CD4-positive, alpha-beta T cell treated with Interleukin-12 subunit alpha and Interleukin-12 subunit beta, for 1 hour (primary cell): ENCODE data around the gene MUC5AC.
"Not testable (repeated sequence)": the region's sequence is repeated elsewhere in the genome, so short reads cannot be mapped to it uniquely, and the experiment has no call there.

Experiments used
- DNase-seq: peaks from one replicate; pipeline ENCODE4 v3.0.0-alpha.2; 2020

The MUC5AC gene

DNA sequence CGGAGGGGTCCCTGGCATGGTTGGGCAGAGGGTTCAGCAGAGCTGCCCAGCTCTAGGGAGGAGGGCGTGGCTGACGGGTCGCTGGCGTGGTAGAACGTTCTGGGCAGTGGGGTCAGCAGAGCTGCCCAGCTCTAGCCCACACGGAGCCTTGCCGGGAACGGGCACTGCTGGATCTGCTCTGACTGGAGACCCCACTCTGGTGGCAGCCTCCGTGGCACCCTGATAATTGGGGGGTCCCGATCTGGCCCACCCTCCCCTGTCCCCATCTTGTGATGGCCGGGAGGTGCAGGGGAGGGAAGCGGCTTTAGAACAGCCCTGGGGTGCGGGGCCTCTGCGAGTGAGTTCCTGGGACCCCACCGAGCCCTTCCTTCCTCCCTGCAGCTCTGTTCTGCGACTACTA is 21.9 kb downstream of the MUC5AC start:
- DNase-seq = no peak

DNA sequence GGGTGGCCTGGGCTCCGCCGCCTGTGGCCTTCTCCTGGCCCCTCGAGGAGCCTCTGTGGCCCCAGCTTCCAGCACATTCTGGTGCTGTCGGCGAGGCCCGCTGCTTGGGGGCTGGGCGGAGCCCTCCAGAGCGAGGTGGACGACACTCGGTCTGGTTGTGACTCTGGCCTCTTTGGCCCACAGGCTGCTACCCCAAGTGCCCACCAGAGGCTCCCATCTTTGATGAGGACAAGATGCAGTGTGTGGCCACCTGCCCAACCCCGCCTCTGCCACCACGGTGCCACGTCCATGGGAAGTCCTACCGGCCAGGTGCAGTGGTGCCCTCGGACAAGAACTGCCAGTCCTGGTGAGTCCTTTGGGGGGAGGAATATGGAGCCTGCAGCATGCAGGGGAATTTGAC is 22.4 kb downstream of the MUC5AC start:
- DNase-seq = no peak

GRCh38 chr11:1180947-1181391 is 23.2 kb downstream of the MUC5AC start:
- no peak for DNase-seq

DNA sequence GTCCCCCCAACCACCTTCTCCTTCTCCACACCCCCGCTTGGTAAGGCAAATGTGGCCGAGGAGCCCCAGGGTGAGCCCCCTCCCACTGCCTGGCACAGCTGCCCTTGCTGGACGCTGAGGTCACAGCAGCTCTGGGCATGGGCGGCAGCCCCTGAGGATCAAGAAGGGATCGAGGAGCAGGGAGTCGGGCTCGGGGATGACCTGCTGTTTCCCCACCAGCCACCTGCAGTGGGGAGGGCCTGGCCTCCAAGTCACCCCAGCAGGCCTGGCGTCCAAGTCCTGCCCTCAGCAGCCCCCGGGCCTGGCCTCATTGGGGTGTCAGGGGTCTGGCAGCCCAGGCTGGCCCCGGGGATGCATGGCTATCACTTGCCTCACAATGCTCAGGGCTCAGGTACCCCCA is 23.7 kb downstream of the MUC5AC start:
- DNase-seq = no peak

DNA sequence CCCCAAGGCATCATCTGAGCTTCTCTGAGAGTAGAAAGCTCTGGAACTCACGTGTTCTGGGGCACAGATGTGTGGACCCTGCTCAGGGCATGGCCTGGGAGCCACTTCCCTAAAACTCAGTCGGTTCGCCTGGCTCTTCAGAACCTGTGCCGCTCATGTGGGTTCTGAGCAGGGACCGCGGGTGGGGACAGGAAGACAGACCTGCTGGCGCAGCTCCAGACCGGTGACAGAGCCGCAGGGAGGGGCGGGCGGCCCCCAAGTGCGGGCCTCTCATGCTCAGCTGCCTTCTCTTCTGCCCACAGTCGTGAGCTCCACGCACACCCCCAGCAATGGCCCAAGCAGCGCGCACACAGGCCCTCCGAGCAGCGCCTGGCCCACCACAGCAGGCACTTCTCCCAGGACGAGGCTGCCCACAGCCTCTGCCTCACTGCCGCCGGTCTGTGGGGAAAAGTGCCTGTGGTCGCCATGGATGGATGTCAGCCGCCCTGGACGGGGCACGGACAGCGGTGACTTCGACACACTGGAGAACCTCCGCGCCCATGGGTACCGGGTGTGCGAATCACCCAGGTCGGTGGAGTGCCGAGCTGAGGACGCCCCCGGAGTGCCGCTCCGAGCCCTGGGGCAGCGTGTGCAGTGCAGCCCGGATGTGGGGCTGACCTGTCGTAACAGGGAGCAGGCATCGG is 24.2 kb downstream of the MUC5AC start:
- DNase-seq = no peak

GRCh38 chr11:1184139-1184538 is 26.4 kb downstream of the MUC5AC start:
- not testable (repeated sequence) for DNase-seq

DNA sequence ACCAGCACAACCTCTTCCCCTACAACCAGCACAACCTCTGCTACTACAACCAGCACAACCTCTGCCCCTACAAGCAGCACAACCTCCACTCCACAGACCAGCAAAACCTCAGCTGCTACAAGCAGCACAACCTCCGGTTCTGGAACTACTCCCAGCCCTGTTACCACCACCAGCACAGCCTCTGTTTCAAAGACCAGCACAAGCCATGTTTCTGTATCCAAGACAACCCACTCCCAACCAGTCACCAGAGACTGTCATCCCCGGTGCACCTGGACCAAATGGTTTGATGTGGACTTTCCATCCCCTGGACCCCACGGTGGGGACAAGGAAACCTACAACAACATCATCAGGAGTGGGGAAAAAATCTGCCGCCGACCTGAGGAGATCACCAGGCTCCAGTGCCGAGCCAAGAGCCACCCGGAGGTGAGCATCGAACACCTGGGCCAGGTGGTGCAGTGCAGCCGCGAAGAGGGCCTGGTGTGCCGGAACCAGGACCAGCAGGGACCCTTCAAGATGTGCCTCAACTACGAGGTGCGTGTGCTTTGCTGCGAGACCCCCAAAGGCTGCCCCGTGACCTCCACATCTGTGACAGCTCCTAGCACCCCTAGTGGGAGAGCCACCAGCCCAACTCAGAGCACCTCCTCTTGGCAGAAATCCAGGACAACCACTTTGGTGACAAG is 30.8 kb downstream of the MUC5AC start:
- DNase-seq = not testable (repeated sequence)

DNA sequence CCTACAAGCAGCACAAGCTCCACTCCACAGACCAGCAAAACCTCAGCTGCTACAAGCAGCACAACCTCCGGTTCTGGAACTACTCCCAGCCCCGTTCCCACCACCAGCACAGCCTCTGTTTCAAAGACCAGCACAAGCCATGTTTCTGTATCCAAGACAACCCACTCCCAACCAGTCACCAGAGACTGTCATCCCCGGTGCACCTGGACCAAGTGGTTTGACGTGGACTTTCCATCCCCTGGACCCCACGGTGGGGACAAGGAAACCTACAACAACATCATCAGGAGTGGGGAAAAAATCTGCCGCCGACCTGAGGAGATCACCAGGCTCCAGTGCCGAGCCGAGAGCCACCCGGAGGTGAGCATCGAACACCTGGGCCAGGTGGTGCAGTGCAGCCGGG is 32.1 kb downstream of the MUC5AC start:
- DNase-seq = not testable (repeated sequence)

GRCh38 chr11:1191786-1192470 is 34.2 kb downstream of the MUC5AC start:
- not testable (repeated sequence) for DNase-seq

DNA sequence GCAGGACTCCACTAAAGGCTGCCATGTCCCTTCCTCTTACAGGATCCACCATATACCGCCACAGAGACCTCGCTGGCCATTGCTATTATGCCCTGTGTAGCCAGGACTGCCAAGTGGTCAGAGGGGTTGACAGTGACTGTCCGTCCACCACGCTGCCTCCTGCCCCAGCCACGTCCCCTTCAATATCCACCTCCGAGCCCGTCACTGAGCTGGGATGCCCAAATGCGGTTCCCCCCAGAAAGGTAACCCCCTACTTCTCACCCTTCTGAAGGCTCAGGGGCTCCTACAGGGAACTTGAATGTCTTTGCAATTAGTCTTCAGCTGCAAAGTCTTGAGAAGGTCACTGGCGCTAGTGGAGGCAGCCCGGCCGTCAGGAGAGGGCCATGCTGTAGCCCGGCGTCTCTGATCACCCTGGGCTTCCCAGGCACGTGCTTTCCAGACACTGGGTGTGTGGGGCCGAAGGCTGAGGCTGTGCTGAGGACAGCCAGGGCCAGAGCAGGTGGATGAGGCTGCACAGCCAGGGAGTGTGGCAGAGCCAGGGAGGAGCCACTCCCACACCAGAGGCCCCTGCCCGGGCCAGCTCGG is 35.1 kb downstream of the MUC5AC start:
- DNase-seq = no peak

GRCh38 chr11:1193326-1194230 is 35.8 kb downstream of the MUC5AC start:
- no peak for DNase-seq

DNA sequence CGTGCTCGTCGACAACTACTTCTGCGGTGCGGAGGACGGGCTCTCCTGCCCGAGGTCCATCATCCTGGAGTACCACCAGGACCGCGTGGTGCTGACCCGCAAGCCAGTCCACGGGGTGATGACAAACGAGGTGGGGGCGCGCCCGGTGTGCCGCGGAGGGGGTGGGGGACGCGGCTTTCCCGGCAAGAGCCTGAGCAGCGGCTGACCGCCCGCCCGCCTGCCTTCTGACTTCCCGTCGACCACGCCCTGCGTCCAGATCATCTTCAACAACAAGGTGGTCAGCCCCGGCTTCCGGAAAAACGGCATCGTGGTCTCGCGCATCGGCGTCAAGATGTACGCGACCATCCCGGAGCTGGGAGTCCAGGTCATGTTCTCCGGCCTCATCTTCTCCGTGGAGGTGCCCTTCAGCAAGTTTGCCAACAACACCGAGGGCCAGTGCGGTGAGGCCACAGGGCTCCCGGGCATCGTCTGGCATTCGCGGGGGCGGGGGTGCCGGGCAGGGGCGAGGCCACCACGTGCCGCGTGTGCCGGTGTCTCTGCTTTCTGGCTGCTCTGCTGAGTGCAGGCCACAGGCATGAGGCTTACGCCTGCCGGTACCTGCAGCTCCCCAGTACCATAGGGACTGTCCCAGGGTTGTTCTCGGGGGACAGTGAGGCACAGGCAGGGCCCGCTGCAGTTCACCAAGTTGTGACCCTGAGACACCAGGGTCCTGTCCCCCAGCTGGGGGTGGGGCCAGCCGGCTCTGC is 36.7 kb downstream of the MUC5AC start:
- no peak for DNase-seq

GRCh38 chr11:1194977-1195681 is 37.4 kb downstream of the MUC5AC start:
- no peak for DNase-seq

- DNase-seq = no peak
These were observed 38.1 kb downstream of the MUC5AC start for GRCh38 chr11:1195682-1196515.

- no peak for DNase-seq
These were observed 39.0 kb downstream of the MUC5AC start for GRCh38 chr11:1196516-1197391.

DNA sequence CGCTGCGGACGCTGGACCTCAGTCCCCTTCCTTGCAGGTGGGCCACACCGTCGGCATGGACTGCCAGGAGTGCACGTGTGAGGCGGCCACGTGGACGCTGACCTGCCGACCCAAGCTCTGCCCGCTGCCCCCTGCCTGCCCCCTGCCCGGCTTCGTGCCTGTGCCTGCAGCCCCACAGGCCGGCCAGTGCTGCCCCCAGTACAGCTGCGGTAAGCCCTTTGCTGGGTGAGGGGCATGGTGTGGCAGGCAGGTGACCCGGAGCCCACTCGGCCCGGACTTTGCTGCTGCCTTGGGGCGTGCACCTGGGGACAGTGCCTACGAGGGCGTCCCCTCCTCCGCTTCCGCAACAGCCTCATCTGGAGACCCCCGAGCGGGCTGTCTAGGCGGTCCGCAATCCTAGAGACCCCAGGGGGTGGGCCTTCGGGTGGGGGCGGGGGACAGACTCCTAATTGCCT is 39.7 kb downstream of the MUC5AC start:
- no peak for DNase-seq

DNA sequence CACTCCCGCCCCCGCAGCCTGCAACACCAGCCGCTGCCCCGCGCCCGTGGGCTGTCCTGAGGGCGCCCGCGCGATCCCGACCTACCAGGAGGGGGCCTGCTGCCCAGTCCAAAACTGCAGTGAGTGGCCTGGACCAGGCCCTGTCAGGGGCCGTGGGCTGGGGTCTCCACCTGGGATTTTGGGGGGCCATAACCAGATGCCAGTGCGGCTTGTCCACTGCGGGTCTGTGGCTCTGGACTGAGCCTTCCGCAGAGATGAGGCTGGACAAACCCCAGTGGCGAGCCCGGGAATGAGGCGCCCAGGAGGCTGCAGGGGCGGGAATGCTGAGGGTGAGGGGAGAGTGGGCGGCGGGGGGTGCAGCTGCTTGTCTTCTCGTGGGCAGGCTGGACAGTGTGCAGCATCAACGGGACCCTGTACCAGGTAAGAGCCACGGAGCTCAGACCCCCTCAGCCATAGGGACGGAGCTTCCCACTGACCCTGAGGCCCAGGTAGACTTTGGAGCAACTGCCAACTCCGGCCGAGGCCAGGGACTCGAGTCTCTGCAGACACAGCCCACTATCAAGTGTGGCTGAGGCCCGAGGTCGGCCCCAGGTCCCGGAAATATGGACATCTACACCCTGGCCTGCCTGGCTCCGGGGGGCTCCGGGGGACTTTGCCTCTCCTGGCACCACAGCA is 40.3 kb downstream of the MUC5AC start:
- no peak for DNase-seq

DNA sequence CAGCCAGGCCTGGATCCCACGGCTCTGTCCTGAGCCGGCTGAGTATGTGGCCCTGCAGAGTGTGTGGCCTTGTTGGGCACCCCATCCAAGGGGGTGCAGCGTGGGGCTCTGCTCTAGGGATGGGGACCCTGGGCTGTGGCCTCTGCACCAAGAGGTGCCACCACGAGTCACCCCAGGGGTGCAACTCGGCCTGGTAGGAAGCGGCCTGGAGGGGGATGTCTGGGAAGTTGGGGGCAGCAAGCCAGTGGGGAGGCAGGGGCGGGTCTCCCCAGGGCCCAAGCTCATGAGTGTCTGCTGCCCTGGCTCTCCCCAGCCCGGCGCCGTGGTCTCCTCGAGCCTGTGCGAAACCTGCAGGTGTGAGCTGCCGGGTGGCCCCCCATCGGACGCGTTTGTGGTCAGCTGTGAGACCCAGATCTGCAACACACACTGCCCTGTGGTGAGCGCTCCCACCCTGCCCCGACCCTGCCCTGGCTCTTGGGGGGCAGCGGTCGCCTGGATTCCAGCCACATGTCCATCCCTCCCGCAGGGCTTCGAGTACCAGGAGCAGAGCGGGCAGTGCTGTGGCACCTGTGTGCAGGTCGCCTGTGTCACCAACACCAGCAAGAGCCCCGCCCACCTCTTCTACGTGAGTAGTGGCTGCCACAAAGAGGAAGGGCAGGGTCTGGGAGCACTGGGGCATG is 40.9 kb downstream of the MUC5AC start:
- DNase-seq = no peak
